ENCODE results near the gene CCDC171.

GRCh38 chr9:15889555-15889954, 336.7 kb downstream of the CCDC171 start:
- no peak for TF ChIP-seq CTCF (IDR thresholded peaks at IDR 0.05)
- no peak for TF ChIP-seq POLR2A (IDR thresholded peaks at IDR 0.05)
